ENCODE measurements around the gene WEE1.
A peak's percentile ranks its signal among the peaks of the same experiment; 100 is the strongest.
"Not testable (repeated sequence)": the region's sequence is repeated elsewhere in the genome, so short reads cannot be mapped to it uniquely, and the experiment has no call there.

The WEE1 gene

GRCh38 chr11:9600644-9601036 is 27.2 kb downstream of the WEE1 start:
- no peak for FAIRE-seq

GRCh38 chr11:9601037-9601875 is 27.8 kb downstream of the WEE1 start:
- no peak for FAIRE-seq

GRCh38 chr11:9601876-9602199 is 28.4 kb downstream of the WEE1 start:
- no peak for FAIRE-seq

DNA sequence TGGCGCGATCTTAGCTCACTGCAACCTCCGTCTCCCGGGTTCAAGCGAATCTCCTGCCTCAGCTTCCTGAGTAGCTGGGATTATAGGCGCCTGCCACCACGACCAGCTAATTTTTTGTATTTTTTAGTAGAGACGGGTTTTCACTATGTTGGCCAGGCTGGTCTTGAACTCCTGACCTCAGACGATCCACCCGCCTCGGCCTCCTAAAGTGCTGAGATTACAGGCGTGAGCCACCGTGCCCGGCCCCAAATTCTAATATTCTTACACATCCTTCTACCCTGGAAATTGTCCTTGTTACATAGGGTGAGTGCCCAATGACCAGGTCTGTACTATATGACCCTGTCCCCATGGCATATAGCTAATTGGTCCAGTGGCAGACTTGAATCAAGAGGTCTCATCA is 29.7 kb downstream of the WEE1 start:
- FAIRE-seq, result not testable (repeated sequence)

DNA sequence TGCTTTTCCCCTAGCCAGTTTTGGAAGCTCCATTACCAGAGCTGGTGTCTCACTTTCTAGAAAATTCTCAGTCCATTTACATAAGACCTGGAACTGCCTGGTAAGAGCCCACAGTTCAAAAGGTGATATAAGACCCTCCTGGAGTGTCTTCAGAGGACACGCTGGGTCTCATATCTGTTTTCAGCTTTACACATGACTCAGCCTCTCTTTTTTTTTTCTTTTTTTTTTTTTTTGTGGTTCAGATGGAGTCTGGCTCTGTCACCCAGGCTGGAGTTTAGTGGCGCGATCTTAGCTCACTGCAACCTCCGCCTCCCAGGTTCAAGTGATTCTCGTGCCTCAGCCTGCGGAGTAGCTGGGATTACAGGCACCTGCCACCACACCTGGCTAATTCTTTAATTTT is 30.7 kb downstream of the WEE1 start:
- no peak for FAIRE-seq

- no peak for FAIRE-seq
Measured at GRCh38 chr11:9605742-9606141, 32.3 kb downstream of the WEE1 start.

DNA sequence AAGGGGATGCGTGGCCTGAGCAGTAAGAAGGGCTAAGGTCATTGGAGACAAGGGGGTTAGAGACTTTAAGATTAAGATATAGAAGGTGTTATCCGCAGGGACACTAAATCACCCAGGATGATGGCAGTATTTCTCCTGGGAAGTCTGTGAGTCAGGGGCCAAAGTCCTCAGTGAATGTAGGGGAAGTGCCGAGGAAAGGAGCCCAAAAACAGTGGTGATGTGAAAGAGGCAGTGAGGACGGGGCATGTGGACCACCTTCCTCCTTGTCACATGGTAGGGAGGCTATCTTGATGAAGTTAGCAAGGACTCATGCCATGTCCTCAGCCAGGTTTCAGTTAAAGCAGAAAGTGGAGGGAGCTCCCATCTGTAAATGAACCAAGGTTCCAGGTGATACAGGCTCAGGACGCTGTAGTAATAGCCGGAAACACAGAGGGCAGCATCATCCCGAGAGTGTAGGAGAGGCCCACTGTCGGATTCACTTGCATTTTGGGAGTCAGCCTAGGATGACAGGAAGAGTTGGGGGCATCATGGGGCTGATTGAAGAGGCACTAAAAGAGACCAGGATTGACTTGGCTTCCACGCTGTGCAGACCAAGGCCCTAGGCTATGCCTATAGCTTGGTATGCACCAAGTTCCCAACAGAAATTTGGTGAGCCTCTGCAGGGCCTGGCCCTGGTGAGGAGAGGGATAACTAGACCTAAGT is 33.5 kb downstream of the WEE1 start:
- no peak for FAIRE-seq

- FAIRE-seq, result no peak
Measured at GRCh38 chr11:9607511-9607899, 34.0 kb downstream of the WEE1 start.

DNA sequence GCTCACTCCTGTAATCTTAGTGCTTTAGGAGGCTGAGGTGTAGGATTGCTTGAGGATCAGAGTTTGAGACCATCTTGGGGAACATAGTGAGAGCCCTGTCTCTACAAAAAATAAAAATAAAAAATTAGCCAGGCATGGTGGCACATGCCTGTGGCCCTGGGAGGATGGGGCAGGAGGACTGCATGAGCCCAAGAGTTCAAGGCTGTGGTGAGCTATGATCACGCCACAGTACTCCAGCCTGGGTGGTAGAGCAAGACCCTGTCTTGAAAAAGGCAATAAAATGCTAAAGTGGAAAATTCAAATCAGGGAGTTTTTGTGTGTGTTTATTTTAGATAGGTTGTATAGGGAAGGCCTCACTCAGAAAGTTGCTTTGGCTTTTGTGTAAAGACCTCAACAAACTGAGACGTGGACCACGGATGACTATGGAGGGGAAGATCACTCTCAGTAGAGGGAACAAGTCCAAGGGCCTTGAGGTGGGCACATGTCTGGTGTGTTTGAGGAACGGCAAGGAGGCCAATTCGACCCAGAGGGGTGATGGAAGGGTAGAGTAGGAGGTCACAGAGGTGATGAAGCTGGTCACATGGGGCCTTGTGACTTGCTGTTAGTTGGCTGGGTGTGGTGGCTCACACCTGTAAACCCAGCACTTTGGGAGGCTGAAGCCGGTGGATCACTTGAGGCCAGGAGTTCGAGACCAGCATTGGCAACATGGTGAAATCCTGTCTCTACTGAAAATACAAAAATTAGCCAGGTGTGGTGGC is 35.7 kb downstream of the WEE1 start:
- FAIRE-seq, result no peak

GRCh38 chr11:9609841-9610240 is 36.4 kb downstream of the WEE1 start:
- FAIRE-seq, result no peak

- peak; percentile 21 for FAIRE-seq
Measured at GRCh38 chr11:9613118-9613829, 39.8 kb downstream of the WEE1 start.

GRCh38 chr11:9613830-9614762 is 40.6 kb downstream of the WEE1 start:
- no peak for FAIRE-seq

DNA sequence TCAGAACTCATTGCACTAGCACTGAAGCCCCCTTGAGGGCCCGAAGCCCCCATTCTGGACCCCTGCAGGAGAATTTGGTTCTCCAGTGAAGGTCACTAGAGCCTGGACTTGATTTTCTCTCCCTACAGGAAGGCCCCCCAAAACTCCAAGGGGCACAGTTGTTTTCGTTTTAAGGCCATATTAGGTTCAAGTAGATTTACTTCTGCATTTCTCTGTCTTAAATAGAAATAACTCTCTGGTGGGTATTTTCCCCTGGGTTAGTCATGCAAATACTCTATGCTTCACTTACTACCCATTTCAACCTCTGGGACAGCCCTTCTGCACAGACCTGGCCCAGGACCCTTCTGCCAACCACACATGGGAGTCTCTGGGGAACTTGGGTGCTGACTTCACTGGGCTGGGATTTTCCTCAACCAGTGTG is 41.6 kb downstream of the WEE1 start:
- no peak for FAIRE-seq

DNA sequence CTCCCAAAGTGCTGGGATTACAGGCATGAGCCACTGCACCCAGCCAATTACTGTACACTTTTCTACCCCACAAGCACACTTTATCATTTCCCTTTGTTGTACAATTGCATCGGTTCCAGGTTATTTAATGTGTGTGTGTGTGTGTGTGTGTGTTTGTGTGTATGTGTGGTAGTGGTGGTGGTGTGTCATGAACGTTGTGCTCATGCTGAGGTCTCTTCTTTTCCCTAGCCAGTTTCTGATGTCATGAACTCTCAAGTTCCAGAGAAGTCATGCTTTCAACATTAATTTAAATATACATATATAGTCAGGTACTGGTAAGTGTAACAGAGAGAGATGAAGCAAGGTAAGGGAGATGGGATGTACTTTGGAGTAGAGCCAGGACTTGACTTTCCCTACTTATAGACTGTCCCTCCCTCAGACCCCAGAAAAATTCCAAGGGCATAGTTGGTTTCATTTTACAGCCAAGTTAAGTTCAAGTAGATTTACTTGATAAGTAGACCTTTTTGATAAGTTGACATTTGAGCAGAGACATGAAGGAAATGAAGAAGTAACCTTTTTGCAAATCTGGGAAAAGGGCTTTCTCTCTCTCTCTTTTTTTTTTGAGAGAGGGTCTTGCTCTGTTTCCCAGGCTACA is 42.7 kb downstream of the WEE1 start:
- no peak for FAIRE-seq

GRCh38 chr11:9616858-9617257 is 43.4 kb downstream of the WEE1 start:
- no peak for FAIRE-seq

DNA sequence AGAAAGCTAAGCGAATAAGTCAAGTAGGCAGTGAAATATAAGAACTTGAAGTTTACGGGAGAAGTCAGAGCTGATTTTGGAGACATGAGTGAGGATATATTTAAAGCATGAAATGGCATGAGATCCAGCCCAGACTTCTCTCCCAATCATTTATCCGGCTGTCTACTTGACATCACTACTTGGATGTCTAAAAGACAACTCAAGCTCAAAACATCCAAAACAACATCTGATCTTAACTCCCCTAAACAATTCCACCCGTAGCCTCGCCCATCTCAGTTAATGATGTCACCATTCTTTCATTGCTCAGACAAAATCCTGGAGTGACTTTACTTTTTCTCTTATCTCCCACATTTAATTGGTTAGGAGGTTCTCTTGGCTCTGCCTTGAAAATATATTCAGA is 44.5 kb downstream of the WEE1 start:
- no peak for FAIRE-seq

DNA sequence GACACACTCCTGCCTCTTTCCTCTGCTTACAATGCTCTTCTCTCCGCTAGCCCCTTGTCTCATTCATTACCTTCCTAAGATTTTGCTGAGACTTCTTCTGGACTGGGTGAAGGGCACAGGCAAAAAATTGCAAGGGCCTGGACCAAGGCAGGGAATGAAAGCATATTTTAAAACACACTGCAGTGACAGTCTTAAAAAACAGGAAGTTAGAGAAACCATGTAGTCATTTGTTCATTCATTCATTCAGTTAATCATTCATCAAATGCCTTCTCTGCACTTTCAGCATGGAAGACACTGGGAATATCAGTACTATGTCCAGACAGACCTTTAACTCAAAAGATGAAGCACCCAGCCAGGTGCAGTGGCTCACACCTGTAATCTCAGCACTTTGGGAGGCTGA is 45.5 kb downstream of the WEE1 start:
- FAIRE-seq, result no peak

GRCh38 chr11:9619971-9620370 is 46.5 kb downstream of the WEE1 start:
- FAIRE-seq, result no peak

GRCh38 chr11:9622353-9622752 is 48.9 kb downstream of the WEE1 start:
- FAIRE-seq, result not testable (repeated sequence)

DNA sequence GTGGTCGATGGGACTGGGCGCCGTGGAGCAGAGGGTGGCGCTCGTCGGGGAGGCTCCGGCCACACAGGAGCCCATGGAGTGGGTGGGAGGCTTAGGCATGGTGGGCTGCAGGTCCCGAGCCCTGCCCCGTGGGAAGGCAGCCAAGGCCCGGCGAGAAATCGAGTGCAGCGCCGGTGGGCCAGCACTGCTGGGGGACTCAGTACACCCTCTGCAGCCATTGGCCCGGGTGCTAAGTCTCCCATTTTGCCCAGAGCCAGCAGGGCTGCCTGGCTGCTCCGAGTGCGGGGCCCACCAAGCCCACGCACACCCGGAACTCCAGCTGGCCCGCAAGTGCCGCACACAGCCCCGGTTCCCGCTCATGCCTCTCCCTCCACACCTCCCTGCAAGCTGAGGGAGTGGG is 49.6 kb downstream of the WEE1 start:
- FAIRE-seq, result not testable (repeated sequence)

DNA sequence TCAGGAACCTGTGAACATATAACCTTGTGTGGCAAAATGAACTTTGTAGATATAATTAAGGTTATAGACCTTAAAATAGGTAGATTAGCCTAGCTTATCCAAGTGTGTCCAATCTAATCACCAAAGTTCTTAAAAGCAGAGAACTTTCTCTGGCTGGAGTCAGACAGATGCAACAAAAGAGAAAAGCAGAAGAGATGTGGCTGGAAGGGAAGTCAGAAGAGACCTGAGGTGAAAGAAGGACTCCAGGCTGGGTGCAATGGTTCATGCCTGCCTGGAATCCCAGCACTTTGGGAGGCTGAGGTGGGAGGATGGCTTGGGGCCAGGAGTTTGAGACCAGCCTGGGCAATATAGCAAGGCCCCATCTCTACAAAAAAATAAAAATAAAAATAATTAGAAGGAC is 51.0 kb downstream of the WEE1 start:
- no peak for FAIRE-seq

DNA sequence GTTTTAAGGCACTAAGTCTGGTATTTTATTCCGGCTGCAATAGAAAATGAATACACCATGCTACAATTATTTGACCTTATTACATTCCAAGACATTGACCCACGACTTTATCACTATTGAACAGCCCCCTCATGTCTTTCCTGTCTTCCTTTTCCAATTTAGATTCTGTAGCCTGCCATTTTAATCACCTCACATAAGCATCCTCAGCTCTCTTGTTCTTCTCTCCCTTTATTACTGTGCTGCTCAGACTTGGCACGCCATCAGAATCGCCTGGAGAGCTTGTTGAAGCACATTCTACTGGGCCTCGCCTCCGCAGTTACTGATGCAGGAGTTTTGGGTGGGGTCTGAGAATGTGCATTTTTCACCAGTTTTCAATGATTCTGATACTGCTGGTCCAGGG is 51.7 kb downstream of the WEE1 start:
- FAIRE-seq, result no peak
